Liver (tissue), 9 donors: ENCODE measurements around the gene CD244. TPM values are rescaled to one million over a fixed set of nuclear protein-coding genes. Genes with fewer than 3 reads are reported as not detected.
A peak's percentile ranks its signal among the peaks of the same experiment; 100 is the strongest.

Experiments
- DNase-seq: peaks from one replicate; pipeline ENCODE4 v3.0.0-alpha.2; 2017; ENCODE audit warnings: low spot score
- H3K27ac ChIP-seq, 2 donors: one replicate each; pipeline ENCODE4 v1.7.0; 2013; ENCODE audit warnings: inconsistent platforms in 2 of 2, low read length in 2 of 2, control low read depth in 1 of 2, low read depth in 1 of 2, mild to moderate bottlenecking in 1 of 2
- H3K27me3 ChIP-seq, 4 donors: one replicate each; pipeline versions ENCODE4 v1.6.1 to v1.7.0; 2013; ENCODE audit warnings: low read length in 3 of 4, inconsistent platforms in 1 of 4, mild to moderate bottlenecking in 1 of 4, moderate library complexity in 1 of 4; ENCODE audit not compliant: control insufficient read depth in 4 of 4, insufficient read depth in 4 of 4
- H3K36me3 ChIP-seq, 4 donors: one replicate each; pipeline versions ENCODE4 v1.6.1 to v1.7.0; 2013; ENCODE audit warnings: low read length in 3 of 4, mild to moderate bottlenecking in 3 of 4, low read depth in 1 of 4, moderate library complexity in 1 of 4; ENCODE audit not compliant: control insufficient read depth in 4 of 4, insufficient read depth in 3 of 4
- H3K4me1 ChIP-seq, 4 donors: one replicate each; pipeline versions ENCODE4 v1.6.1 to v1.7.0; 2013; ENCODE audit warnings: low read length in 3 of 4, mild to moderate bottlenecking in 3 of 4, moderate library complexity in 1 of 4; ENCODE audit not compliant: control insufficient read depth in 4 of 4, insufficient read depth in 4 of 4
- H3K4me3 ChIP-seq, 3 donors: one replicate each; pipeline versions ENCODE4 v1.6.1 to v1.7.0; 2013; ENCODE audit warnings: low read length in 3 of 3, control low read depth in 1 of 3, low read depth in 1 of 3, mild to moderate bottlenecking in 1 of 3
- H3K9ac ChIP-seq, 2 donors: one replicate each; pipeline ENCODE4 v1.7.0; 2013; ENCODE audit warnings: low read length in 2 of 2, mild to moderate bottlenecking in 2 of 2, moderate library complexity in 2 of 2, control low read depth in 1 of 2, low read depth in 1 of 2
- H3K9me3 ChIP-seq, 4 donors: one replicate each; pipeline versions ENCODE4 v1.6.1 to v1.7.0; 2013; ENCODE audit warnings: low read length in 3 of 4; ENCODE audit not compliant: control insufficient read depth in 4 of 4
- EGR1 ChIP-seq, 2 donors: IDR thresholded peaks; 2 replicates each; pipeline ENCODE4 v1.6.1; 2016 to 2018; ENCODE audit warnings: antibody characterized with exemption in 2 of 2, low read depth in 2 of 2
- FOXA1 ChIP-seq: IDR thresholded peaks from 2 replicates; pipeline ENCODE4 v1.6.1; 2016; ENCODE audit warnings: antibody characterized with exemption
- FOXA2 ChIP-seq: IDR thresholded peaks from 2 replicates; pipeline ENCODE4 v1.6.1; 2016; ENCODE audit warnings: antibody characterized with exemption
- GABPA ChIP-seq, 2 donors: IDR thresholded peaks in 1 of 2; conservative IDR thresholded peaks in 1 of 2; 2 replicates each; pipeline ENCODE4 v1.6.1; 2016; ENCODE audit warnings: antibody characterized with exemption in 2 of 2, mild to moderate bottlenecking in 1 of 2, moderate library complexity in 1 of 2
- HNF4A ChIP-seq, 2 donors: conservative IDR thresholded peaks; 2 replicates each; pipeline ENCODE4 v1.6.1; 2016; ENCODE audit warnings: antibody characterized with exemption in 2 of 2, mild to moderate bottlenecking in 2 of 2
- HNF4G ChIP-seq: IDR thresholded peaks from 2 replicates; pipeline ENCODE4 v1.6.1; 2016; ENCODE audit warnings: antibody characterized with exemption
- JUND ChIP-seq, 2 donors: IDR thresholded peaks; 2 replicates each; pipeline ENCODE4 v1.6.1; 2016; ENCODE audit warnings: antibody characterized with exemption in 2 of 2
- MAX ChIP-seq: IDR thresholded peaks from 2 replicates; pipeline ENCODE4 v1.6.1; 2016; ENCODE audit warnings: antibody characterized with exemption
- NR2F2 ChIP-seq: IDR thresholded peaks from 2 replicates; pipeline ENCODE4 v1.6.1; 2016; ENCODE audit warnings: antibody characterized with exemption
- RAD21 ChIP-seq, 2 donors: IDR thresholded peaks; 2 replicates each; pipeline ENCODE4 v1.6.1; 2016; ENCODE audit warnings: antibody characterized with exemption in 2 of 2, mild to moderate bottlenecking in 2 of 2
- REST ChIP-seq: IDR thresholded peaks from 2 replicates; pipeline ENCODE4 v1.6.1; 2016; ENCODE audit warnings: antibody characterized with exemption, mild to moderate bottlenecking
- SP1 ChIP-seq: IDR thresholded peaks from 2 replicates; pipeline ENCODE4 v1.6.1; 2018; ENCODE audit warnings: antibody characterized with exemption, mild to moderate bottlenecking
- TAF1 ChIP-seq: conservative IDR thresholded peaks from 2 replicates; pipeline ENCODE4 v1.6.1; 2016; ENCODE audit warnings: antibody characterized with exemption, mild to moderate bottlenecking
- YY1 ChIP-seq: IDR thresholded peaks from 2 replicates; pipeline ENCODE4 v1.6.1; 2016; ENCODE audit warnings: antibody characterized with exemption, mild to moderate bottlenecking
- WGBS: extraction: QIAGEN DNeasy Blood & Tissue Kit; methylation state at CpG from one replicate; pipeline ENCODE4 v1.1.7; 2013; 5-methylcytosine and 5-hydroxymethylcytosine counted together
- polyA plus RNA-seq, 2 donors: library from polyadenylated mRNA; stranded (reverse) in 1 of 2; unstranded in 1 of 2; fragments of 200-250 nt in 1 of 2; fragments of >200 nt in 1 of 2; fragmentation: Nextera tagmentation in 1 of 2; extraction: Ambion mirVana in 1 of 2; gene quantifications; one replicate each; pipeline versions ENCODE4 v1.2.1 to v1.2.3, GENCODE V29; 2013 to 2015
- total RNA-seq, 2 donors: library from RNA; depleted of rRNA; stranded (reverse); fragments of >200 nt; gene quantifications; one replicate each; pipeline ENCODE4 v1.2.3, GENCODE V29; 2014
- TF ChIP-seq, protein P1 (sequence below): IDR thresholded peaks from 2 replicates; pipeline ENCODE4 v1.6.1; 2016; ENCODE audit warnings: antibody characterized with exemption
- TF ChIP-seq, protein P2 (sequence below): IDR thresholded peaks from 2 replicates; pipeline ENCODE4 v1.6.1; 2016; ENCODE audit warnings: antibody characterized with exemption
- TF ChIP-seq, protein P3 (sequence below): fragments of 150-350 bp; IDR thresholded peaks from 2 replicates; pipeline ENCODE4 v1.5.1; 2017; ENCODE audit warnings: improper control_type of control experiment, low read depth, low read length; ENCODE audit not compliant: missing input control
- donor health status: healthy.
- donor health status: healthy.
- donor health status: healthy.
- donor health status: healthy.
- donor health status: healthy.

Gene CD244
- total and polyA plus RNA-seq, 4 donors, result 0.85 to 6.6 (median 1.8) TPM

- Histone ChIP-seq H3K4me3 (no peak overlapping the region), H3K9ac (no peak overlapping the region), H3K9me3 (no peaks in the 10 kb centered on the region), H3K27me3 (no peaks in the 10 kb centered on the region), H3K27ac (no peak overlapping the region), H3K36me3 (no peaks in the 10 kb centered on the region), H3K4me1 (no peaks in the 10 kb centered on the region)
- DNase-seq, result no peak
- WGBS, result 75% methylated on average over 9 of the region's 9 CpGs
- TF ChIP-seq RAD21 (IDR thresholded peaks at IDR 0.05) (peak in 1 of 2 donors; percentile 17), MAX (no peak), GABPA (IDR thresholded peaks at IDR 0.05 in 1 of 2, conservative IDR thresholded peaks at IDR 0.05 in 1 of 2) (peak in 1 of 2 donors; percentile 11)
These were observed 25.0 kb downstream of the CD244 start for GRCh38 chr1:160837558-160838205.

GRCh38 chr1:160836981-160837557 lies 25.6 kb downstream of the CD244 start:
- Histone ChIP-seq H3K4me3 (no peak overlapping the region), H3K36me3 (no peaks in the 10 kb centered on the region), H3K9ac (no peak overlapping the region), H3K4me1 (no peaks in the 10 kb centered on the region), H3K27ac (no peak overlapping the region), H3K27me3 (no peaks in the 10 kb centered on the region), H3K9me3 (no peaks in the 10 kb centered on the region)
- 76% methylated on average over 4 of the region's 4 CpGs for WGBS
- TF ChIP-seq, protein P1, sequence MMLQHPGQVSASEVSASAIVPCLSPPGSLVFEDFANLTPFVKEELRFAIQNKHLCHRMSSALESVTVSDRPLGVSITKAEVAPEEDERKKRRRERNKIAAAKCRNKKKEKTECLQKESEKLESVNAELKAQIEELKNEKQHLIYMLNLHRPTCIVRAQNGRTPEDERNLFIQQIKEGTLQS, result no peak
- TF ChIP-seq FOXA1, result no peak
- no peak for TF ChIP-seq HNF4A (conservative IDR thresholded peaks at IDR 0.05)
- no peak for TF ChIP-seq GABPA (IDR thresholded peaks at IDR 0.05 in 1 of 2, conservative IDR thresholded peaks at IDR 0.05 in 1 of 2)
- no peak for DNase-seq

DNA sequence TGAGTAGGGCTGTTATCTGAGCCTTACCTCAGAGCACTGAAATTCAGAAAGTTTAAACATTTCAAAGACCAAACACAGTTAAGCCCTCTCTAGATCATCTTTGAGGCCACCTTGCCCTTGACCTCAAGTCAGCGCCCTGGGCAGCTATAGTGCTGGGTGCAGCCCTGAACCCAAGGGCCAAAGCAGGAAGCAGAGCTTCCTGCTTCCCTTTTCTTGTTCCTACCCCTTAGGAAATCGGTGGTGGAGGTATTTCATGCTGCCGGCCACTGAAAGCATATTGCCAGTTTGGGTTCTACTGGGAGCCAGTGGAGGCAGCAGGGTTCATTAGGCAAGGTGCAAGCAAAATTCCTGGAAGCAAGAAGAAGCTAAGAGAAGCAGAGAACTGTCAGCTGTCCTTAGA lies 26.1 kb downstream of the CD244 start:
- no peak for DNase-seq
- WGBS, result 47% methylated on average over 3 of the region's 3 CpGs

More for the DNA sequence above, 26.1 kb downstream of the CD244 start:
- Histone ChIP-seq H3K9ac (no peak overlapping the region), H3K27ac (no peak overlapping the region), H3K4me3 (no peak overlapping the region), H3K4me1 (no peaks in the 10 kb centered on the region), H3K27me3 (no peaks in the 10 kb centered on the region), H3K9me3 (no peaks in the 10 kb centered on the region), H3K36me3 (no peaks in the 10 kb centered on the region)
- TF ChIP-seq YY1 (no peak), NR2F2 (no peak), FOXA2 (no peak), TAF1 (no peak), HNF4G (no peak), HNF4A (conservative IDR thresholded peaks at IDR 0.05) (no peak), SP1 (no peak), JUND (IDR thresholded peaks at IDR 0.05) (no peak), GABPA (IDR thresholded peaks at IDR 0.05 in 1 of 2, conservative IDR thresholded peaks at IDR 0.05 in 1 of 2) (no peak), REST (no peak), FOXA1 (no peak), EGR1 (IDR thresholded peaks at IDR 0.05; ENCODE audit: low read depth in 2 of 2) (no peak), RAD21 (IDR thresholded peaks at IDR 0.05) (no peak)
- TF ChIP-seq, protein P2, sequence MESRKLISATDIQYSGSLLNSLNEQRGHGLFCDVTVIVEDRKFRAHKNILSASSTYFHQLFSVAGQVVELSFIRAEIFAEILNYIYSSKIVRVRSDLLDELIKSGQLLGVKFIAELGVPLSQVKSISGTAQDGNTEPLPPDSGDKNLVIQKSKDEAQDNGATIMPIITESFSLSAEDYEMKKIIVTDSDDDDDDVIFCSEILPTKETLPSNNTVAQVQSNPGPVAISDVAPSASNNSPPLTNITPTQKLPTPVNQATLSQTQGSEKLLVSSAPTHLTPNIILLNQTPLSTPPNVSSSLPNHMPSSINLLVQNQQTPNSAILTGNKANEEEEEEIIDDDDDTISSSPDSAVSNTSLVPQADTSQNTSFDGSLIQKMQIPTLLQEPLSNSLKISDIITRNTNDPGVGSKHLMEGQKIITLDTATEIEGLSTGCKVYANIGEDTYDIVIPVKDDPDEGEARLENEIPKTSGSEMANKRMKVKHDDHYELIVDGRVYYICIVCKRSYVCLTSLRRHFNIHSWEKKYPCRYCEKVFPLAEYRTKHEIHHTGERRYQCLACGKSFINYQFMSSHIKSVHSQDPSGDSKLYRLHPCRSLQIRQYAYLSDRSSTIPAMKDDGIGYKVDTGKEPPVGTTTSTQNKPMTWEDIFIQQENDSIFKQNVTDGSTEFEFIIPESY, result no peak
- TF ChIP-seq, protein P1, result no peak
- TF ChIP-seq, protein P3, sequence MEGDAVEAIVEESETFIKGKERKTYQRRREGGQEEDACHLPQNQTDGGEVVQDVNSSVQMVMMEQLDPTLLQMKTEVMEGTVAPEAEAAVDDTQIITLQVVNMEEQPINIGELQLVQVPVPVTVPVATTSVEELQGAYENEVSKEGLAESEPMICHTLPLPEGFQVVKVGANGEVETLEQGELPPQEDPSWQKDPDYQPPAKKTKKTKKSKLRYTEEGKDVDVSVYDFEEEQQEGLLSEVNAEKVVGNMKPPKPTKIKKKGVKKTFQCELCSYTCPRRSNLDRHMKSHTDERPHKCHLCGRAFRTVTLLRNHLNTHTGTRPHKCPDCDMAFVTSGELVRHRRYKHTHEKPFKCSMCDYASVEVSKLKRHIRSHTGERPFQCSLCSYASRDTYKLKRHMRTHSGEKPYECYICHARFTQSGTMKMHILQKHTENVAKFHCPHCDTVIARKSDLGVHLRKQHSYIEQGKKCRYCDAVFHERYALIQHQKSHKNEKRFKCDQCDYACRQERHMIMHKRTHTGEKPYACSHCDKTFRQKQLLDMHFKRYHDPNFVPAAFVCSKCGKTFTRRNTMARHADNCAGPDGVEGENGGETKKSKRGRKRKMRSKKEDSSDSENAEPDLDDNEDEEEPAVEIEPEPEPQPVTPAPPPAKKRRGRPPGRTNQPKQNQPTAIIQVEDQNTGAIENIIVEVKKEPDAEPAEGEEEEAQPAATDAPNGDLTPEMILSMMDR, result no peak
